NCI-H187 (cell line): Measurements from ENCODE around the gene PHLDA1.
"Not testable (repeated sequence)": the region's sequence is repeated elsewhere in the genome, so short reads cannot be mapped to it uniquely, and the experiment has no call there.

Experiments used
- DNase-seq, 2 experiments: peaks; one replicate each; lab custom pipeline; 2025; lab: John Stamatoyannopoulos, UW

PHLDA1 gene

DNA sequence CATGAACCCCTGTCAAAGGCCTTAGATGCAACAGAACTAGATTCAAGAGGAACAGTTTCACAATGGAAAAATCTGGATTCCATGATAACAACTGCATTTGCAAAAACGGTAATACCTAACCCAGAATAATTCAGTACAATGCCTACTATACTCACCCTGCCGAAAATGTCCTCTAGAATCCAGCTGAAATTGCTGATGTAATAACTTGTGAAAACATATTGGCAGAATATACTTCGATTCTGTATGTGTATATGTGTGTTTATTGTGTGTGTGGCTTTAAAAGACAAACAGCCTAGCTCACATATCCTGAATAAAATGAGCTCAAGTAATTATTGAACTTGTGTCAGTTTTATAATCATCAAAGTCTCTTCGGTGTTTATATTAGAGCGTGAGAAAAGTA lies 46.0 kb downstream of the PHLDA1 start:
- DNase-seq: no peak

DNA sequence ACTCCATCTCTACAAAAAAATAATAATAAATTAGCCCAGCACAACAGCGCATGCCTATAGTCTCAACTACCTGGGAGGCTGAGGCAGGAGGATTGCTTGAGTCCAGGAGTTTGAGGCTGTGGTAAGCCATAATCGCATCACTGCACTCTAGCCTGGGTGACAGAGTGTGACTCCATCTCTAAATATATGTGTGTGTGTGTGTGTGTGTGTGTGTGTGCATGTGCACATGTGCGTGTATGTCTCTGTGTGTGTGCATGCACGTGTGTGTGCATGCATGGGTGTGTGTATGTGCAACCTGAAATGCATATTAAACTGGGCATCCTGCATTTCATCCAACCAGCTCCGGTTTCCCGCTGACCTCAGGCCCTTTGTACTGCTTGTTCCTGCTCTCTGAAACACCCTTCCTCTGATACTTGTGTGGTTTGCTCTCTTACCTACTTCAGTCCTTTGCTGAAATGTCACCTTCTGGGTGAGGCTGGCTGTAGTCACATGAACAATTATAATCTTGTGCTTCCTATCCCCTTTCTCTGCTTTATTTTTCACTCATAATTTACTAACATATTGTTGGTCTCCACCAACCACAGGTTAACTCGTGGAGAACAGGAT lies 46.9 kb downstream of the PHLDA1 start:
- DNase-seq: no peak

DNA sequence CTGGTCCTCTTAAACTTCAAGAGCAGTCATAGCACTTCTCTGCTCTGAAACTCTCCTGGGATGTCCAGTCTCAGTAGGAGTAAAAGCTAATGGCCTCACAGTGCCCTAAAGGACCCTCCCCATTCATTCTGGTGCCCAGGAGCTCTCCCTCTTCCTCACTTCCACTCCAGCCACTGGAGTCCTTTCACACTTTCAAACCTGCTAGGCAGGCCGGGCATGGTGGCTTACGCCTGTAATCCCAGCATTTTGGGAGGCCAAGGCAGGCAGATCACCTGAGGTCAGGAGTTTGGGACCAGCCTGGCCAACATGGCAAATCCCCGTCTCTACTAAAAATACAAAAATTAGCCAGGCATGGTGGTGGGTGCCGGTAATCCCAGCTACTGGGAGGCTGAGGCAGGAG lies 47.7 kb downstream of the PHLDA1 start:
- DNase-seq: not testable (repeated sequence)

DNA sequence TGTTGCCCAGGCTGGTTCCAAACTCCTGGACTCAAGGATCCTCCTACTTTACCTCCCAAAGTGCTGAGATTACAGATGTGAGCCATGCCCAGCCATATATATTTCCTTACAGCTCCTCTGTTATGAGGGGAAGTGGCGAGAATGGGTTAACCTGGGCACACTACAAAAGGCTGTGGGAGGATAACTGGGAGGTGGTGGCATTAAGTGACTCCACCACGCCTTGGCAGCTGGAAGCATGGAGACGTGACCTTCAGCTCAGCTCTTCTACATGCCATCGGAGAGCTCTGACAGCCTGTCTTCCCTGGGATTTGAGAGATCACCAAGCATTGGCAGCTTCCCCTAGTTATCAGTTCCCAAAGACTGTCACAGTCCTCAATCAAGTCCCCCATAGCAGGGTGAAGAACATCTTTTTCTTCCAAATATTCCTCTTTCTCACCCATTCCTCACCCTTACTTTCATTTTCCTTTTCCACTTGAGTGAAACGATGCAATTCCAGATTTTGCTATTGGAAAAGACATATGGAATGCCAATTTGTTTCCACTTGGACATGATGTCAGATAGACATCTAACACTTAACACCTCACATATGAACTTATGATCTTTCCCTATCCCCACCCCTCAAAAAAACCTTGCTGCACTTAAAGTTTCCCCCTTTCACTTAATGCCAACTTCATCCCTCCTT lies 48.5 kb downstream of the PHLDA1 start:
- no peak for DNase-seq

DNA sequence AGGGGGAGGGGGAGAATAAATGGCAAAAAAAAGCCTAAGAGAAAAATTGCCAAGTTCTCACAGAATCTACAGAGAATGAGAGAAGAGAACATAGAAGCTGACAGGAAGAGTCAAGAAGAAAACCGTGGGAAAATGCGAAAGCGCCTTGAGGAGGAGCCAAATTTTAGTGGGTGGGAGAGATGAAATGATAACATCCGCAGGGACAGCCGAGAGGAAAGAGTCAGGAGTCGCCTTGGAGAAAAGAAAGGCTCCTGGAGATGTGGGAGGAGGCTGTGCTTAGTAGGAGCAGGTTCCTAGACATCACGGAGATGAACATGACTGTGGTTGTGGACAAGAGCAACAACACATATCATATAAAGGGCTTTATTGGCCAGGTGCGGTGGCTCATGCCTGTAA lies 49.4 kb downstream of the PHLDA1 start:
- DNase-seq: no peak

DNA sequence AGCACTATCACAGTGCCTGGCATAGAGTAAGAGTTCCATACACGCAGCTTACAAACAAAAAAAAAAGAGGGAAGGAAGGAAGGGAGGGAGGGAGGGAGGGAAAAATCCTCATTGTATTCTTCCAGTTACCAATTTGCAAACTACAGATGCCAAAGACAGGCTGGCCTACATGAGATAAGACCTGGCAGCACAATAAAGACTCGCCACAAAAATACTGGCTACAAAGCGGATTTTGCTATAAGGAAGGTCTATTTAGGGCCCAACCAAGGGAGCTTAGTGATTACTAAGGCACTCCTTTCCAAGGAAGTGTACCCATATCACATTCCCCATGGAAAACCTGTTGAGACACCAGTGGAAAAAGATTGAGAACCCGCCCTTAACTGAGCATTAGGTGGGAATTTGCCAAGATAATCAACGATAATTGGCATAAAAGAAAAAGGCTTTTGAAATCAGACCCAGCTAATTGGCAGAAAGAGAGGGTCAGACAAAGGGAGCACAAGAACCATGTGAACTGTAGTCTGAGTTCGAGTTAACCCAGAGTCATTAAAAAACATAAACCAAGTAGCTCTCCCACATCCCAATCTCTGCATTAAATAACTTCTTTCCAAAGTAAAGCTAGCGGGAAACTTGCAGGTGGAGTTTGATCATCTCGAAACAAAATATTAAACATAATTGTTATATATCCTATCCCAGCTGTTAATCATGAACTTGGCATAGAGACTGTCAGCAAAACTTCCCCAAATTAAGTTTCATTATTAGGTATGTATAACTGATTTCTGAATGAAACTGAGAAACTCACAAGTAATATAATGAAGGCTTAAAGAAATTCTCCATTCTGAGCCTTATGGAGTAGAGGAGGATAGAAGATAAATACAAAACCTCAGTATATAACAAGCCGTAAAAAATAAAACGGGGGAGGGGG lies 50.1 kb downstream of the PHLDA1 start:
- DNase-seq: no peak

DNA sequence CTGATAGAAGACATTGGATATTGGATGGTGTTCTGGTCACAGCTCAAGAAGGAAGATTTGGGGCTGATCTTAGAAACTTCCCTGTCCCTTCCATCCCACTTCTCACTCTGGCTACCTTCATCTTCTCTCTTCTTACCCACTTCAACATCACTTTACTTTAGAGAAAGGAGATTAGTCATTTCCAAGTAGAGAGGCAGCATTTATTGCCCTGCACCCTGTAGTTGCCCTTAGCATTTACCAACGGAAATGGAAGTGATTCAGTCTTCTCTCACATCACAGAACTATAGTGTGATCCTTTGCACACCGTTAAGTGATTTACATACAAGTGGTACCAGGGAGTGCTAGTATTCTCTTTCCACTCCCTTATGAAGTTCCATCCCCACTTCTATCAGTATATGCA lies 52.4 kb downstream of the PHLDA1 start:
- no peak for DNase-seq

DNA sequence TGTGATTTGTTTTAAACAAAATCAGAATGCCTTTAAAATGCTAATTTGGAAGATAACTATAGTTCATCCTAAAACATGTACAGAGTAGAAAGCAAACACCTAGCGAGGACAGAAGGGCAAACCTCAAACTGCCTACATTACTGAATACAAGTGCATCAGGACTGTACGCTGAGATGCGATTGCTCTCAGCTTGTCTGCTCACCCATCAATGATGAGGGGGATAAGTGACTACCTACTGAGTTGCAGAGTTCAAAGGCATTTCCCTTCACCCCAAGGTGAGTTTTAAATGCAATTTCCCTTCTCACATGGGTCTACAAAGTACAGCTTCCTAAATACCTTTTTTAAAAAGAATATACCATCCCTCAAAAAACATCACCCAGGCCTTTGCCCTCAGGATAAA lies 52.9 kb downstream of the PHLDA1 start:
- DNase-seq: no peak

DNA sequence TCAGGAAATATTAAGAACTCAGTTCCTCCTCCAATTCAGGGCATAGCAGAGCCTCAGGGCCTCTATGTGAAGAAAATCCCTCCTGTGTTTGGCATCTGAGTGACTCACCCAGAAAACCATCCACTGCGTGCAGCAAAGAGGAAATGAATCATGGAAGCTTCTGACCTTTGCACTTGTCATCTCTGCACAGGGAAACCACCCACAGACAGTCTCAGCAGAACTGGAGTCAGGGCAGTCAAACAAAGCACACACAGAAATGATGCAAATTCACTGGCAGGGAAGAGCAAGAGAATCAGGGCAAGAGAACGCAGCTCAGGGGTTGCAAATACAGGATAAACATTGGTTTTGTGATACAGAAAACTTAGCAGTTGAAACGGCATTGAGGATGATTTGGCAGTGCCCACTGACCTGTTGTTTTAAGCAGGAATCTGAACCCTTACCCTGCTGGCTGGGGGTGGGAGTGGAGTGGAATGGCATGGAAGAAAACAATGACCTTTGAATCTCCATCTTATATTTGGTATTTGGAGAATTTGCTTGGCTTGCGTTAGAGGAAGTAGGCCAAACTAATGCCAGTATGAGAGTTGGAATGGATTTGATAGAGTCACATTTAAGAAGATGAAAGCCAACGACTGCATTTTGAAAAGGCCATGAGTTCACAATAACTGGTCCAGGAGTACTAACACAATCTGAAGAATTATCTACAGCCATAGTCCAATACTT lies 53.5 kb downstream of the PHLDA1 start:
- DNase-seq: no peak

DNA sequence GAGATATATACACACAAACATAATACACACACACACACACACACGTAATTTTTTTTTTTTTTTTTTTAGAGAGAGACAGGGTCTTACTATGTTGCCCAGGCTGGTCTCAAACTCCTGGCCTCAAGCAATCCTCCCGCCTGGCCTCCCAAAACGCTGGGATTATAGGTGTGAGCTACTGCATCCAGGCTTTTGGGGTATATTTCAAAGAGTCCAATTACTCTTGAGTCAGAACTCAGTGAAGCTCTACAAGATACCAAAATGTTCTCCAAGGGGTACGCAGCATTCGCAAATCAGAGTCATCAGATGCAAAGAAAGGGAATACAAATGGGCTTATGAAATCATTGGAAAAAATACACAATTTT lies 54.0 kb downstream of the PHLDA1 start:
- DNase-seq: no peak

DNA sequence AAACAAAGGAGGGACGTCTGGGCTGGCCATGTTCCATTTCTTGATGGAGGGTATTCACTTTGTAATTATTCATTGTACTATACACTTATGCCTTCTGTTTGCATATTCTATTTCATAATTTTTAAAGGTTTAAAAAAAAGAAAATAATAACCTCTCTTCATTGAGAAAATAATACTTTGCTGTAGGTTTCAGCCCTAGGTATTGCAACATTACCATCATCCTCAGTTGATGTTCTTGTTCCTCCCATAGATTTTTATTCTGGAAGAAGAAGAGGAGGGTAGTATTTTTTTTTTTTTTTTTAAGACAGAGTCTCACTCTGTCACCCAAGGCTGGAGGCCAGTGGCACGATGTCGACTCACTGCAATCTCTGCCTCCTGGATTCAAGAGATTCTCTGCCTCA lies 54.7 kb downstream of the PHLDA1 start:
- no peak for DNase-seq

DNA sequence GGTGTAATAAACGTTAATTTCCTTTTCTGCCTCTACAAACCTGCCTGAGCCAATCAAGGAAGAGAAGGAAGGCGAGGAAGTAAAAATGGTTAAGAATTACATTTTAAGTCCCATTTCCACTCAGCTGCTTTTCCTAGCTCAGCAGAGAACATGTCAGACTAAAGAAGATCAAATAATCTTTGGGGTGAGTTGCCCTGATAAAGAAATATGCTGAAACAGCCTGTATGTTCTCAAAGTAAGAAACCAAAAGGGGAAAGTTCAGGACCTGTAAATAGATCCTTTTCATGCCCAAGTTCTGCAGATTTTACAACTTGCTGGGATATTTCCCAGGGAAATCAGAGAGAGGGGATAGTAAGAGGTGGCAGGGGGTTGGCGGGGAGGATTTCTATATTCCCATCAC lies 55.5 kb downstream of the PHLDA1 start:
- no peak for DNase-seq

DNA sequence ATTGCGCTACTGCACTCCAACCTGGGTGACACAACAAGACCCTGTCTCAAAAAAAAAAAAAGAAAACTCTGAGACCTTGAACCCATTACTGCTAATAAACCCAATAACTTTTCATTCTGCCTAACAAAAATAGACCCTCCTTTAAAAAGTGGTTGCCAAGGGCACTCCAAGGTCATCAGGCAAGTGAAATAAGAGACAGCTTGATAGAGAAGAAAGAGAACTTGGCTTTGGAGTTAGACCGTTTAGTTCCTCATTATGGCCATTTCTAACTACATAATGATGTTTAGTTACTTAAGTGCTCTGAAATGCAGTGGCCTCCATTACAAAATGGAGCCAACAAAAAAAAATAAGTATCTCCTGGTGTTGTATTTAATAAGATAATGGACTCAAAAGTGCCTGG lies 55.9 kb downstream of the PHLDA1 start:
- DNase-seq: no peak
